Measurements from ENCODE around the gene SLC6A6. TPM values are rescaled to one million over a fixed set of nuclear protein-coding genes. Genes with fewer than 3 reads are reported as not detected.

Gene SLC6A6
- polyA plus RNA-seq, 3 donors: 1.5 to 11.7 (median 3.8) TPM

GRCh38 chr3:14440531-14441239 is 38.3 kb downstream of the SLC6A6 start:
- WGBS, 3 donors: 65 to 75% (median 67%) methylated on average over 11 of the region's 11 CpGs
- H3K27ac ChIP-seq (ENCODE audit: low read depth, low read length): no peak overlapping the region

- whole genome bisulfite sequencing, 3 donors: 60 to 82% (median 69%) methylated on average over 18 of the region's 18 CpGs
- no peak overlapping the region for H3K27ac ChIP-seq (ENCODE audit: low read depth, low read length)
Measured at GRCh38 chr3:14441240-14441919, 39.0 kb downstream of the SLC6A6 start.

- 89 to 90% (median 89%) methylated on average over 6 of the region's 6 CpGs for WGBS, 3 donors
- no peak overlapping the region for H3K27ac ChIP-seq (ENCODE audit: low read depth, low read length)
Measured at GRCh38 chr3:14441920-14442300, 39.5 kb downstream of the SLC6A6 start.

- 93 to 98% (median 97%) methylated on average over 6 of the region's 6 CpGs for WGBS, 3 donors
- no peak overlapping the region for H3K27ac ChIP-seq (ENCODE audit: low read depth, low read length)
Measured at GRCh38 chr3:14444380-14444779, 42.0 kb downstream of the SLC6A6 start.

- 96 to 98% (median 98%) methylated on average over 4 of the region's 4 CpGs for WGBS, 3 donors
- H3K27ac ChIP-seq (ENCODE audit: low read depth, low read length): no peak overlapping the region
Measured at GRCh38 chr3:14445773-14446172, 43.4 kb downstream of the SLC6A6 start.

GRCh38 chr3:14446988-14447570 is 44.7 kb downstream of the SLC6A6 start:
- no peak overlapping the region for H3K27ac ChIP-seq (ENCODE audit: low read depth, low read length)
- 96 to 100% (median 96%) methylated on average over 1 of the region's 1 CpG for WGBS, 3 donors

GRCh38 chr3:14448063-14448462 is 45.7 kb downstream of the SLC6A6 start:
- WGBS, 3 donors: 84 to 99% (median 97%) methylated on average over 4 of the region's 4 CpGs
- no peak overlapping the region for H3K27ac ChIP-seq (ENCODE audit: low read depth, low read length)

GRCh38 chr3:14448756-14449727 is 46.6 kb downstream of the SLC6A6 start:
- no peak overlapping the region for H3K27ac ChIP-seq (ENCODE audit: low read depth, low read length)
- 79 to 87% (median 82%) methylated on average over 15 of the region's 15 CpGs for WGBS, 3 donors

- H3K27ac ChIP-seq (ENCODE audit: low read depth, low read length): no peak overlapping the region
- WGBS, 3 donors: 88 to 96% (median 95%) methylated on average over 3 of the region's 3 CpGs
Measured at GRCh38 chr3:14450506-14450905, 48.1 kb downstream of the SLC6A6 start.

- no peak overlapping the region for H3K27ac ChIP-seq (ENCODE audit: low read depth, low read length)
- 90 to 98% (median 97%) methylated on average over 5 of the region's 5 CpGs for WGBS, 3 donors
Measured at GRCh38 chr3:14450922-14451606, 48.7 kb downstream of the SLC6A6 start.

GRCh38 chr3:14451844-14452739 is 49.7 kb downstream of the SLC6A6 start:
- H3K27ac ChIP-seq (ENCODE audit: low read depth, low read length): no peak overlapping the region
- 44 to 64% (median 60%) methylated on average over 17 of the region's 17 CpGs for WGBS, 3 donors

- WGBS, 3 donors: 33 to 40% (median 39%) methylated on average over 25 of the region's 25 CpGs
- H3K27ac ChIP-seq (ENCODE audit: low read depth, low read length): no peak overlapping the region
Measured at GRCh38 chr3:14452740-14453710, 50.6 kb downstream of the SLC6A6 start.

GRCh38 chr3:14453876-14454638 is 51.7 kb downstream of the SLC6A6 start:
- WGBS, 3 donors: 56 to 68% (median 65%) methylated on average over 22 to 23 of the region's 23 CpGs
- no peak overlapping the region for H3K27ac ChIP-seq (ENCODE audit: low read depth, low read length)

- H3K27ac ChIP-seq (ENCODE audit: low read depth, low read length): no peak overlapping the region
- 63 to 84% (median 83%) methylated on average over 8 of the region's 8 CpGs for WGBS, 3 donors
Measured at GRCh38 chr3:14454639-14455310, 52.4 kb downstream of the SLC6A6 start.
